ENCODE measurements around the gene TAF10.

Gene TAF10

DNA sequence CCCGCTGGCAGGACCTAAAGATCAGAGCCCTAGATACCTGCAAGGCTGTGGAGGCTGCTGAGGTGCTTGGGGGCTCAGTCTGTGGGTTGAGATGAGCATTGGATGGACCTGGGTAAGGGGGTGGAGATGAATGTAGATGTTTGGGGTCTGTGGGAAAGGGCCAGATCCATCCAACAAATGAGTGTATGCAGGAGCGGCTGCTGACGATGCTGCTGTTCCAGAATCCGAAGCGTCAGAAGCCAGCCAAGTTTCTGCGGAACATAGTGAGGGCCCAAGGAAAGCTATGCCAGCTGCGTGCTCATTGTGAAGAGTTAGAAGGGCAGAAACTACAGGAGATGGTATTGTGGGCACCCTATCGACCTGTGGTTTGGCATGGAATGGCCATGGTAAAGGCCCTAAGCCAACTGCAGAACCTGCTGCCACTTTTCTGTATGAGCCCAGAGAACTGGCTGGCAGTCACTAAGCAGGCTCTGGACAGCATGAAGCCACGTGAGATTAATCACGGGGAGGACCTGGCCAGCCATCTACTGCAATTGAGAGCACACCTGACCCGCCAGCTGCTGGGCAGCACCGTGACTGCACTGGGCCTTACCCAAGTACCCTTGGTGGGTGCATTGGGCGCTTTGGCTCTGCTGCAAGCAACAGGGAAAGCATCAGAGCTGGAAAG lies 45.2 kb downstream of the TAF10 start:
- Histone ChIP-seq H3K9ac (ENCODE audit: low read length) (no peak overlapping the region), H3K36me3 (ENCODE audit: control insufficient read depth, low read depth, low read length) (no peaks in the 10 kb centered on the region), H3K27ac (ENCODE audit: low read length) (no peak overlapping the region), H3K9me3 (ENCODE audit: control insufficient read depth, low read depth, low read length) (no peaks in the 10 kb centered on the region), H3K27me3 (ENCODE audit: control insufficient read depth, insufficient read depth, low read length) (no peaks in the 10 kb centered on the region), H3K4me1 (ENCODE audit: control insufficient read depth, low read depth, low read length) (peaks cover 5% of the 10 kb centered on the region), H3K4me3 (ENCODE audit: low read length) (no peak overlapping the region)

DNA sequence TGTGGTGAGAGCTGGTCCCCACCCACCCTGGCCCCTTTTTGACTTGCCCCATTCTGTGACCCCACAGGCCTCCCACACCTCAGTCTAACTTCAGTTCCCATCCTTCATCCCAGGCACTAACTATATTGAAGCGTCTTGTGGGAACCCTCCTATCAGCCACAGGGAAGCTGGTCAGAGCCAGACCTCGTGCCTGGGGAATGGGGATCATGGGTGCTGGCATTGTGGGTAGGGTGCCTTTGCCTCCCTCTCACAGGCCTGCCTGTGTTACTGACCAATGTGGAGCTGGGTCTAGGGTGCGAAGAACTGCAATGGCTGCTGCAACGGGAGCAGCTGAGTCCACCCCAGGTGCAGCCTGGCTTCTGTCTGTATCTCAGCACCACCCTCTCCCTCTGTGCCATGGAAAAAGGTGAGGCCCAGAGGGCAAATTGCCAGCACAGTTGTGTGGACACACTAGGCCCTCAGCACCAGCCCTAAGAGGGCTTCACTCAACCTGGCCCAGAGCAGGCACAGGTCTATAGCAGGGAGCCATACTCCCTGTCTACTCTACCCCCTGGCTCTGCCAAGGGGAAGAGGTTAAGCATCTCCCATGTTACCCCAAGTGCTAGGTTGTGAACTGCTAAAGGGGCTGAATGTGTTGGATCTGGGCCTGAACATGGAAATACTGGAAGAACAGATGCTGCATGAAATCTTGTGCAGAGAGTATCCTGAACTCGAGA lies 45.9 kb downstream of the TAF10 start:
- H3K9ac ChIP-seq (ENCODE audit: low read length): no peak overlapping the region

DNA sequence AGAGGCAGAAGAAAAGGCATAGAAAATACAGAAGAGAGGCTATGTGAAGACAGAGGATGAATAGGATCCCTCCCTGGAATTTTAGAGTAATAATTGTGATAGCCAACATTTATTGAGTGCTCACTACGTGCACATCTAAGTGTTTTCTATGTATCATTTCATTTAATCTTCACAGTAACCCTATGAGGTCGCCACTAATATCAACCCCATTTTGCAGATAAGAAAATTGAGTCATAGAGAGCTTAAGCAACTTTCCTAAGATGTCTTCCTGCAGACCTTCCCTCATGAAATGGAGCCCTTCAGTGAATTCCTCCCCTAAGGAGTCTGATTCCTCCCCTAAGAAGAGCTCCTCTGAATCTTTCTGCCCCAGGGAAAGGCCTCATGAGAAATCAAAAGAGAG lies 46.7 kb downstream of the TAF10 start:
- Histone ChIP-seq H3K9ac (ENCODE audit: low read length) (no peak overlapping the region), H3K27me3 (ENCODE audit: control insufficient read depth, insufficient read depth, low read length) (no peaks in the 10 kb centered on the region), H3K27ac (ENCODE audit: low read length) (no peak overlapping the region), H3K4me3 (ENCODE audit: low read length) (no peak overlapping the region), H3K9me3 (ENCODE audit: control insufficient read depth, low read depth, low read length) (no peaks in the 10 kb centered on the region), H3K36me3 (ENCODE audit: control insufficient read depth, low read depth, low read length) (no peaks in the 10 kb centered on the region), H3K4me1 (ENCODE audit: control insufficient read depth, low read depth, low read length) (peaks cover 5% of the 10 kb centered on the region)

More for the DNA sequence above, 45.9 kb downstream of the TAF10 start:
- Histone ChIP-seq H3K27ac (ENCODE audit: low read length) (no peak overlapping the region), H3K4me1 (ENCODE audit: control insufficient read depth, low read depth, low read length) (peaks cover 5% of the 10 kb centered on the region), H3K27me3 (ENCODE audit: control insufficient read depth, insufficient read depth, low read length) (no peaks in the 10 kb centered on the region), H3K36me3 (ENCODE audit: control insufficient read depth, low read depth, low read length) (no peaks in the 10 kb centered on the region), H3K4me3 (ENCODE audit: low read length) (no peak overlapping the region), H3K9me3 (ENCODE audit: control insufficient read depth, low read depth, low read length) (no peaks in the 10 kb centered on the region)

DNA sequence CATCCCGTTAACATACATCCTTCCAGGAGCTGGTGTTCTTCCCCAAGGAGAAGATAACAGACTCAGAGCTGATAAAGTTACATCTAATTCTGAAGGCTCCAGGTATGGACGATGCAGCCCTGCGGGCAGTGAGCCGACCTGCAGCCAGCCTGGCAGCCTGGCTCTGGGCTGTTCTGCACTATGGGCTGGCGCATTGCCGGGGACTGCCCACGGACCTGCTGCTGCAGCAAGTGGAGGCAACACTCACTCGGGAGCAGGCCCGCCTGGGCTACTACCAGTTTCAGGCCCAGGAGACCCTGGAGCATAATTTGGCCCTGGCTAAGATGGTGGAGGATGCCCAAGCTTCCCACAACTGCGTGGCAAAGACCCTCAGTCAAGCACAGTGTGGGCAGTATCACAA lies 48.3 kb downstream of the TAF10 start:
- Histone ChIP-seq H3K27ac (ENCODE audit: low read length) (no peak overlapping the region), H3K4me1 (ENCODE audit: control insufficient read depth, low read depth, low read length) (peaks cover 5% of the 10 kb centered on the region), H3K9me3 (ENCODE audit: control insufficient read depth, low read depth, low read length) (no peaks in the 10 kb centered on the region), H3K36me3 (ENCODE audit: control insufficient read depth, low read depth, low read length) (no peaks in the 10 kb centered on the region), H3K4me3 (ENCODE audit: low read length) (no peak overlapping the region), H3K9ac (ENCODE audit: low read length) (no peak overlapping the region), H3K27me3 (ENCODE audit: control insufficient read depth, insufficient read depth, low read length) (no peaks in the 10 kb centered on the region)

DNA sequence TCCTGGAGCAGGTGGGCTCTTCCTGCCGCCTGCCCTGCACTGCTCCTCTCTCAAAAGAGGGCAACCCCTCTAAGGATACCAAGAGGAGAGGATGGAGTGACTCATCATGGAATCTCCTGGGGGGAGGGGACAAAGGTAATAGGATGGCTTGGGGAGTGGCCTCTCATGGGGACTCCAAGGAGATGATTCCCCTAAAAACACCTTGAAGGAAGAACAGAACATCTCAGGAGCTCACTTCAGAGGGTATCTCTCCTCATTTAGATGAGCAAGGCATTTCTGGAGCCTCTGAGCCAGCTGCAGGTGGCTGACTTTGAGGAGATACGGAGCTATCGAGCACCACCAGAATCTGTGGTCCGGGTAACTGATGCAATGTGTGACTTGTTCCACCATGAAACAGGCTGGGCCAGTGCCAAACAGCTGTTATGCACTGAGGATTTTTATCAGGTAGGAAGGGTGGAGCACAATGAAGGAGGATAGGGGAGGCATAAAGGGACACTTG lies 48.8 kb downstream of the TAF10 start:
- Histone ChIP-seq H3K9me3 (ENCODE audit: control insufficient read depth, low read depth, low read length) (no peaks in the 10 kb centered on the region), H3K27ac (ENCODE audit: low read length) (no peak overlapping the region), H3K36me3 (ENCODE audit: control insufficient read depth, low read depth, low read length) (no peaks in the 10 kb centered on the region), H3K4me3 (ENCODE audit: low read length) (no peak overlapping the region), H3K9ac (ENCODE audit: low read length) (no peak overlapping the region), H3K4me1 (ENCODE audit: control insufficient read depth, low read depth, low read length) (peaks cover 5% of the 10 kb centered on the region), H3K27me3 (ENCODE audit: control insufficient read depth, insufficient read depth, low read length) (no peaks in the 10 kb centered on the region)

DNA sequence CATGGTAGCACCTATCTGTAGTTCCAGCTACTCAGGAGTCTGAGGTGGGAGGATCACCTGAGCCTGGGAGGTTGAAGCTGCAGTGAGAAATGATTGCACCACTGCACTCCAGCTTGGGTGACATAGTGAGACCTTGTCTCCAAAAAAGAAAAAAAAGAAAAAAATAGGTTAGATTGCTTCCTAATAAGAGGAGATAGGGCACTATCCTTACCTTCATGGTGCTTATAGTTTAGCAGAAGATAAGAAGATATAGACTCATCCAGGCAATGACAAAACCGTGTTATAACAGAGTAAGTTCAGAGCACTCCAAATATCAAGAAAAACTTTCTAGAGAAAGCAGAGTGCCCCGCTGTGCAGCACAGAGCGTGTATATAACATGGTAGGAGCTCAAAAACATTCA lies 50.7 kb downstream of the TAF10 start:
- H3K4me1 ChIP-seq (ENCODE audit: control insufficient read depth, low read depth, low read length): peaks cover 5% of the 10 kb centered on the region
- H3K27me3 ChIP-seq (ENCODE audit: control insufficient read depth, insufficient read depth, low read length): no peaks in the 10 kb centered on the region

More for the DNA sequence above, 50.7 kb downstream of the TAF10 start:
- H3K36me3 ChIP-seq (ENCODE audit: control insufficient read depth, low read depth, low read length): no peaks in the 10 kb centered on the region
- no peaks in the 10 kb centered on the region for H3K9me3 ChIP-seq (ENCODE audit: control insufficient read depth, low read depth, low read length)
- no peak overlapping the region for H3K4me3 ChIP-seq (ENCODE audit: low read length)
- H3K9ac ChIP-seq (ENCODE audit: low read length): no peak overlapping the region
- no peak overlapping the region for H3K27ac ChIP-seq (ENCODE audit: low read length)

Data from iPS-18a (cell line).